Measurements from ENCODE around the gene TCTN1.

The TCTN1 gene

DNA sequence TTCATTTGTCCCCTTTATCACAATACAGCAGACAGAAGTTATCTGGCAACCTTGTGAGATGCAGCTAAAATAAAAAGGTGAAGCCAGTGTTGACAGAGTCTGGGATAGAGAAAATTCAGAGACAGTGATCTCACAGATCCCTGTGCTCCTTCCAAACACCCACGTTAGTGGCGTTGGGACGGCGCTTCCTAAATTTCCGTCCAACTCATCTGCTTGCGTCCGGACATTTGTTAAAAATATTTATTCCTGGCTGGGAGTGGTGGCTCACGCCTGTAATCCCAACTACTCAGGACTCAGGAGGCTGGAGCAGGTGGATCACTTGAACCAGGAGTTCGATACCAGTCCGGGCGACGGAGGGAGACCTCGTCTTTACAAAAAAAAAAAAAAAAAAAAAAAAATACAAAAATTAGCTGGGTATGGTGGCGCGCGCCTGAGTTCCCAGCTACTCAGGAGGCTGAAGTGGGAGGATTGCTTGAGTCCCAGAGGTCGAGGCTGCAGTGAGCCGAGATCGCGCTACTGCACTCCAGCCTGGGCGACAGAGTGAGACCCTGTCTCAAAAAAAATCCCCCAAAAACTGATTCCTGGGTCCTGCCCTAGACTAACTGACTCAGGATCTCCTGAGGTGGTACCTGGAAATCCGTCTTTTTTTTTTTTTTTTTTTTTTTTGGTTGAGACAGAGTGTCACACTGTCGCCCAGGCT, 708 bp upstream of the TCTN1 start:
- peak overlapping the region in 1 of 2 experiments; percentile 42 for H3K4ac ChIP-seq (ENCODE audit: low read depth in 1 of 2, low read length in 2 of 2)
- no peak for DNase-seq
- H3K23ac ChIP-seq (ENCODE audit: low read length in 2 of 2) = no peak overlapping the region
- peaks cover 4% of the 10 kb centered on the region for H3K79me1 ChIP-seq (replicated peaks; ENCODE audit: low read length, poor library complexity, severe bottlenecking)
- H3K14ac ChIP-seq (ENCODE audit: low read length in 2 of 2) = no peak overlapping the region
- WGBS = 82% methylated on average over 15 of the region's 23 CpGs
- H2BK120ac ChIP-seq (ENCODE audit: low read depth, low read length) = peak overlapping the region; percentile 61
- peak overlapping the region; percentile 92 for H4K8ac ChIP-seq (ENCODE audit: low read length)
- H3K4me3 ChIP-seq (ENCODE audit: insufficient read depth in 1 of 2, low read depth in 1 of 2, low read length in 2 of 2) = peak overlapping the region; percentile 84 to 91
- no peaks in the 10 kb centered on the region for H3K4me1 ChIP-seq (ENCODE audit: control insufficient read depth, insufficient read depth, low read depth, low read length)
- H3K9me3 ChIP-seq (ENCODE audit: control insufficient read depth, low read length) = no peaks in the 10 kb centered on the region
- H2BK15ac ChIP-seq (ENCODE audit: low read depth, poor library complexity, severe bottlenecking) = no peak overlapping the region
- H2BK5ac ChIP-seq (ENCODE audit: low read depth, low read length, poor library complexity, severe bottlenecking) = no peak overlapping the region
- no peak overlapping the region for H2BK12ac ChIP-seq (ENCODE audit: low read length in 2 of 2)
- no peaks in the 10 kb centered on the region for H3K27me3 ChIP-seq (ENCODE audit: control insufficient read depth in 1 of 2, insufficient read depth in 1 of 2, low read length in 2 of 2)
- no peak overlapping the region for H2AK5ac ChIP-seq (ENCODE audit: low read length, severe bottlenecking)
- H3K9ac ChIP-seq (ENCODE audit: low read length) = peak overlapping the region; percentile 95
- H4K91ac ChIP-seq (ENCODE audit: low read length) = no peak overlapping the region
- H3K18ac ChIP-seq (ENCODE audit: low read depth in 1 of 2, low read length in 2 of 2) = peak overlapping the region; percentile 25 to 83
- peak overlapping the region; percentile 93 for H3K4me2 ChIP-seq (ENCODE audit: low read length, poor library complexity, severe bottlenecking)
- H3K36me3 ChIP-seq (ENCODE audit: control insufficient read depth in 1 of 2, insufficient read depth in 2 of 2, low read depth in 1 of 2, low read length in 2 of 2) = peaks cover 3 to 8% of the 10 kb centered on the region in 2 experiments
- H2AFZ ChIP-seq (ENCODE audit: low read depth, low read length) = no peak overlapping the region
- no peak overlapping the region for H3K27ac ChIP-seq (ENCODE audit: low read length, poor library complexity, severe bottlenecking)

DNA sequence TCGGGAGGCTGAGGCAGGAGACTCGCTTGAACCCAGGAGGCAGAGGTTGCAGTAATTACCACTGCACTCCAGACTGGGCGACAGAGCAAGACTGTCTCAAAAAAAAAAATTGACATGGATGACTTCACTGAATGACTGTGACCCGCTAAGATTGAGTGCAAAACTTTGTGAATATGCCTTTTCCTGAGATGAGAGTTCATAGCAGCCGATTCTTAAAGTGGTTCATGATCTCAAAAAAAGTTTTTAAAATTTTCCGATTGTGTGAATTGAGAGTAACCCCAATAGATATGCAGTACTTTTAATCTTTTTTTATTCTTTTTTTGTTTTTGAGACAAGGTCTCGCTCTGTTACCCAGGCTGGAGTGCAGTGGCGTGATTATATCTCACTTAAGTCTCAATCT, 1.2 kb downstream of the TCTN1 start:
- Histone ChIP-seq H3K9me3 (ENCODE audit: control insufficient read depth, low read length) (no peaks in the 10 kb centered on the region), H3K18ac (ENCODE audit: low read depth in 1 of 2, low read length in 2 of 2) (no peak overlapping the region), H4K91ac (ENCODE audit: low read length) (no peak overlapping the region), H2AFZ (ENCODE audit: low read depth, low read length) (no peak overlapping the region), H2BK5ac (ENCODE audit: low read depth, low read length, poor library complexity, severe bottlenecking) (no peak overlapping the region), H3K79me1 (replicated peaks; ENCODE audit: low read length, poor library complexity, severe bottlenecking) (peaks cover 4% of the 10 kb centered on the region), H3K27ac (ENCODE audit: low read length, poor library complexity, severe bottlenecking) (no peak overlapping the region), H3K27me3 (ENCODE audit: control insufficient read depth in 1 of 2, insufficient read depth in 1 of 2, low read length in 2 of 2) (no peaks in the 10 kb centered on the region), H3K4me1 (ENCODE audit: control insufficient read depth, insufficient read depth, low read depth, low read length) (no peaks in the 10 kb centered on the region), H3K9ac (ENCODE audit: low read length) (no peak overlapping the region), H2BK12ac (ENCODE audit: low read length in 2 of 2) (no peak overlapping the region), H2BK15ac (ENCODE audit: low read depth, poor library complexity, severe bottlenecking) (no peak overlapping the region), H3K4ac (ENCODE audit: low read depth in 1 of 2, low read length in 2 of 2) (no peak overlapping the region), H3K23ac (ENCODE audit: low read length in 2 of 2) (no peak overlapping the region), H2AK5ac (ENCODE audit: low read length, severe bottlenecking) (no peak overlapping the region), H3K4me3 (ENCODE audit: insufficient read depth in 1 of 2, low read depth in 1 of 2, low read length in 2 of 2) (no peak overlapping the region), H3K4me2 (ENCODE audit: low read length, poor library complexity, severe bottlenecking) (no peak overlapping the region), H4K8ac (ENCODE audit: low read length) (no peak overlapping the region), H3K36me3 (ENCODE audit: control insufficient read depth in 1 of 2, insufficient read depth in 2 of 2, low read depth in 1 of 2, low read length in 2 of 2) (peaks cover 3 to 8% of the 10 kb centered on the region in 2 experiments), H3K14ac (ENCODE audit: low read length in 2 of 2) (no peak overlapping the region), H2BK120ac (ENCODE audit: low read depth, low read length) (no peak overlapping the region)
- no peak for DNase-seq
- WGBS = 96% methylated on average over 7 of the region's 8 CpGs

DNA sequence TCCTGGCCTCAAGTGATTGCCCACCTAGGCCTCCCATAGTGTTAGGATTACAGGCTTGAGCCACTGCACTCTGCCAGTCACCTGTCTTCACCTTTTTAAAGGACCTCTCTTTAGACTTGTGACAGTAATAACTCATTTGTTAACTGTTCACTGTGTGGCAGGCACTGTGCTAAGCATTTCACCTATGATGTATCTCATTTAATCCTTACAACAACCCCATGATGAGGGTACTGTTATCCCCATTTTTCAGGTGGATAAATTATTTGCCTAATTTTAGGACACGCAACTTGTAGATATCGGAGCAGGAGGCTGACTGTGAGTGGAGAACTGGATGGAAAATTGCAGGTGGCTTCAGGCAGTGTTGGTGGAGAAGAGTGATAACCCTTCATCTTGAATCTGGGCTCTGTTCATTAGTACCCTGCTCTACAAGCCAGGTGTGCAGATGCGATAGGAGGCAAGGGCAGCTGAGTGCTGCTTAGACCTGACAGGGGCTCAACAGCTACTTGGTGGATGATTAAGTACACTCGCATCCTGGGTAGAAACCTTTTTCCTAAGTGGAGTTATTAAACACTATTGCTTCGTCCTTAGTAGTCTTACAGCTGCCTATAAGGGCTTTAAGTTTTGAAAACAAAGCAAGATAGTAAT, 2.7 kb downstream of the TCTN1 start:
- Histone ChIP-seq H2BK15ac (ENCODE audit: low read depth, poor library complexity, severe bottlenecking) (no peak overlapping the region), H2AFZ (ENCODE audit: low read depth, low read length) (no peak overlapping the region), H3K18ac (ENCODE audit: low read depth in 1 of 2, low read length in 2 of 2) (no peak overlapping the region), H4K8ac (ENCODE audit: low read length) (no peak overlapping the region), H2BK120ac (ENCODE audit: low read depth, low read length) (no peak overlapping the region), H3K4me3 (ENCODE audit: insufficient read depth in 1 of 2, low read depth in 1 of 2, low read length in 2 of 2) (no peak overlapping the region), H3K4ac (ENCODE audit: low read depth in 1 of 2, low read length in 2 of 2) (no peak overlapping the region), H3K9me3 (ENCODE audit: control insufficient read depth, low read length) (no peaks in the 10 kb centered on the region), H3K9ac (ENCODE audit: low read length) (no peak overlapping the region), H3K14ac (ENCODE audit: low read length in 2 of 2) (no peak overlapping the region), H2AK5ac (ENCODE audit: low read length, severe bottlenecking) (no peak overlapping the region), H3K4me2 (ENCODE audit: low read length, poor library complexity, severe bottlenecking) (no peak overlapping the region), H3K36me3 (ENCODE audit: control insufficient read depth in 1 of 2, insufficient read depth in 2 of 2, low read depth in 1 of 2, low read length in 2 of 2) (peaks cover 3 to 8% of the 10 kb centered on the region in 2 experiments), H3K27ac (ENCODE audit: low read length, poor library complexity, severe bottlenecking) (no peak overlapping the region), H2BK5ac (ENCODE audit: low read depth, low read length, poor library complexity, severe bottlenecking) (no peak overlapping the region), H3K23ac (ENCODE audit: low read length in 2 of 2) (no peak overlapping the region), H3K4me1 (ENCODE audit: control insufficient read depth, insufficient read depth, low read depth, low read length) (no peaks in the 10 kb centered on the region), H3K79me1 (replicated peaks; ENCODE audit: low read length, poor library complexity, severe bottlenecking) (peaks cover 4% of the 10 kb centered on the region), H2BK12ac (ENCODE audit: low read length in 2 of 2) (no peak overlapping the region), H3K27me3 (ENCODE audit: control insufficient read depth in 1 of 2, insufficient read depth in 1 of 2, low read length in 2 of 2) (no peaks in the 10 kb centered on the region), H4K91ac (ENCODE audit: low read length) (no peak overlapping the region)
- WGBS = 100% methylated on average over 3 of the region's 5 CpGs
- no peak for DNase-seq

DNA sequence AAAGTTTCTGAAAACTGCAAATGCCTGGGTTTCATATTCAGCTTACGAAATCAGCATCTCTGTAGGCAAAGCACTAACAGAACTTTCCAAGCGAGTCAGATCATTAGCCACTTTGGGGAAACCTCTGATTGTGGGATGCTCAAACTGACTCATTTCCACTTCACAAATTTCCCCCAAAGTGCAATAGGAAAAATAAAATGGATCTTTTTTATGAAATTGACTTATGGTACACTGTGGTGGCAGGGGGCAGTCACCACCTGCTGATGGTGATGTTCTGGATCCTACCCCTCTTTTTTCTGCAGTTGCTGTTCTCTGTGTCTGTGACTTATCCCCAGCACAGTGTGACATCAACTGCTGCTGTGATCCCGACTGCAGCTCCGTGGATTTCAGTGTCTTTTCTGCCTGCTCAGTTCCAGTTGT, 5.6 kb downstream of the TCTN1 start:
- Histone ChIP-seq H3K4ac (ENCODE audit: low read depth in 1 of 2, low read length in 2 of 2) (no peak overlapping the region), H3K79me1 (replicated peaks; ENCODE audit: low read length, poor library complexity, severe bottlenecking) (peaks cover 6% of the 10 kb centered on the region), H3K27me3 (ENCODE audit: control insufficient read depth in 1 of 2, insufficient read depth in 1 of 2, low read length in 2 of 2) (no peaks in the 10 kb centered on the region), H3K18ac (ENCODE audit: low read depth in 1 of 2, low read length in 2 of 2) (no peak overlapping the region), H2AK5ac (ENCODE audit: low read length, severe bottlenecking) (no peak overlapping the region), H2BK12ac (ENCODE audit: low read length in 2 of 2) (no peak overlapping the region), H3K36me3 (ENCODE audit: control insufficient read depth in 1 of 2, insufficient read depth in 2 of 2, low read depth in 1 of 2, low read length in 2 of 2) (peaks cover 8 to 14% of the 10 kb centered on the region in 2 experiments), H2BK120ac (ENCODE audit: low read depth, low read length) (no peak overlapping the region), H2BK5ac (ENCODE audit: low read depth, low read length, poor library complexity, severe bottlenecking) (no peak overlapping the region), H3K27ac (ENCODE audit: low read length, poor library complexity, severe bottlenecking) (no peak overlapping the region), H3K4me3 (ENCODE audit: insufficient read depth in 1 of 2, low read depth in 1 of 2, low read length in 2 of 2) (no peak overlapping the region), H3K9me3 (ENCODE audit: control insufficient read depth, low read length) (no peaks in the 10 kb centered on the region), H2BK15ac (ENCODE audit: low read depth, poor library complexity, severe bottlenecking) (no peak overlapping the region), H2AFZ (ENCODE audit: low read depth, low read length) (no peak overlapping the region), H4K91ac (ENCODE audit: low read length) (no peak overlapping the region), H3K23ac (ENCODE audit: low read length in 2 of 2) (no peak overlapping the region), H3K9ac (ENCODE audit: low read length) (no peak overlapping the region), H3K4me1 (ENCODE audit: control insufficient read depth, insufficient read depth, low read depth, low read length) (no peaks in the 10 kb centered on the region), H4K8ac (ENCODE audit: low read length) (no peak overlapping the region), H3K4me2 (ENCODE audit: low read length, poor library complexity, severe bottlenecking) (no peak overlapping the region), H3K14ac (ENCODE audit: low read length in 2 of 2) (no peak overlapping the region)
- DNase-seq = peak; percentile 10
- 88% methylated on average over 4 of the region's 4 CpGs for WGBS

Data from mesenchymal stem cell (in vitro differentiated cells and primary cell).